Measurements from ENCODE around the gene MAP3K20. TPM values are rescaled to one million over a fixed set of nuclear protein-coding genes. Genes with fewer than 3 reads are reported as not detected.

The MAP3K20 gene
- total RNA-seq, 1 experiment from 2014 or later, result 44.5 TPM

GRCh38 chr2:173218326-173219056, 142.8 kb downstream of the MAP3K20 start:
- Histone ChIP-seq H3K27me3 (replicated peaks; ENCODE audit: control insufficient read depth, insufficient read depth, low read length) (no peaks in the 10 kb centered on the region), H3K4me3 (ENCODE audit: low read depth, low read length) (no peak overlapping the region), H3K4me1 (no peaks in the 10 kb centered on the region), H3K9me3 (no peaks in the 10 kb centered on the region), H3K36me3 (ENCODE audit: control insufficient read depth, insufficient read depth, low read length) (no peaks in the 10 kb centered on the region)
- TF ChIP-seq, protein P1, sequence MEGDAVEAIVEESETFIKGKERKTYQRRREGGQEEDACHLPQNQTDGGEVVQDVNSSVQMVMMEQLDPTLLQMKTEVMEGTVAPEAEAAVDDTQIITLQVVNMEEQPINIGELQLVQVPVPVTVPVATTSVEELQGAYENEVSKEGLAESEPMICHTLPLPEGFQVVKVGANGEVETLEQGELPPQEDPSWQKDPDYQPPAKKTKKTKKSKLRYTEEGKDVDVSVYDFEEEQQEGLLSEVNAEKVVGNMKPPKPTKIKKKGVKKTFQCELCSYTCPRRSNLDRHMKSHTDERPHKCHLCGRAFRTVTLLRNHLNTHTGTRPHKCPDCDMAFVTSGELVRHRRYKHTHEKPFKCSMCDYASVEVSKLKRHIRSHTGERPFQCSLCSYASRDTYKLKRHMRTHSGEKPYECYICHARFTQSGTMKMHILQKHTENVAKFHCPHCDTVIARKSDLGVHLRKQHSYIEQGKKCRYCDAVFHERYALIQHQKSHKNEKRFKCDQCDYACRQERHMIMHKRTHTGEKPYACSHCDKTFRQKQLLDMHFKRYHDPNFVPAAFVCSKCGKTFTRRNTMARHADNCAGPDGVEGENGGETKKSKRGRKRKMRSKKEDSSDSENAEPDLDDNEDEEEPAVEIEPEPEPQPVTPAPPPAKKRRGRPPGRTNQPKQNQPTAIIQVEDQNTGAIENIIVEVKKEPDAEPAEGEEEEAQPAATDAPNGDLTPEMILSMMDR (IDR thresholded peaks at IDR 0.05; ENCODE audit: insufficient read depth in 1 of 2, low read depth in 1 of 2, low read length in 1 of 2, severe bottlenecking in 1 of 2, unreplicated experiment in 1 of 2), result no peak
- DNase-seq, result no peak
- Mint-ChIP-seq H3K27me3 (ENCODE audit: insufficient read depth, unreplicated experiment) (no peaks in the 10 kb centered on the region), H3K4me1 (ENCODE audit: low read depth, unreplicated experiment) (no peaks in the 10 kb centered on the region), H3K9me3 (ENCODE audit: unreplicated experiment) (no peaks in the 10 kb centered on the region), H3K4me3 (ENCODE audit: unreplicated experiment) (no peak overlapping the region), H3K27ac (ENCODE audit: unreplicated experiment) (no peak overlapping the region), H3K36me3 (ENCODE audit: insufficient read depth, unreplicated experiment) (no peaks in the 10 kb centered on the region)
- intact Hi-C loops (cut with micrococcal nuclease; ENCODE audit: unreplicated experiment), result no loop called here
- ChIA-PET CTCF (no interaction called here), POLR2A (no interaction called here)
- no TSS peak for BruUV-seq (replicated peaks)

- Mint-ChIP-seq H3K27me3 (ENCODE audit: insufficient read depth, unreplicated experiment) (no peaks in the 10 kb centered on the region), H3K4me3 (ENCODE audit: unreplicated experiment) (no peak overlapping the region), H3K36me3 (ENCODE audit: insufficient read depth, unreplicated experiment) (no peaks in the 10 kb centered on the region), H3K9me3 (ENCODE audit: unreplicated experiment) (no peaks in the 10 kb centered on the region), H3K4me1 (ENCODE audit: low read depth, unreplicated experiment) (no peaks in the 10 kb centered on the region), H3K27ac (ENCODE audit: unreplicated experiment) (no peak overlapping the region)
- Histone ChIP-seq H3K4me3 (ENCODE audit: low read depth, low read length) (no peak overlapping the region), H3K27me3 (replicated peaks; ENCODE audit: control insufficient read depth, insufficient read depth, low read length) (no peaks in the 10 kb centered on the region), H3K36me3 (ENCODE audit: control insufficient read depth, insufficient read depth, low read length) (no peaks in the 10 kb centered on the region), H3K4me1 (no peaks in the 10 kb centered on the region), H3K9me3 (no peaks in the 10 kb centered on the region)
- intact Hi-C loops (cut with micrococcal nuclease; ENCODE audit: unreplicated experiment), result no loop called here
- no TSS peak for BruUV-seq (replicated peaks)
- POLR2A ChIA-PET, result no interaction called here
- CTCF ChIA-PET, result no interaction called here
- DNase-seq, result no peak
- TF ChIP-seq, protein P1 (IDR thresholded peaks at IDR 0.05; ENCODE audit: insufficient read depth in 1 of 2, low read depth in 1 of 2, low read length in 1 of 2, severe bottlenecking in 1 of 2, unreplicated experiment in 1 of 2), result no peak
Observed at GRCh38 chr2:173221132-173221695, 145.6 kb downstream of the MAP3K20 start.

- CTCF ChIA-PET, result no interaction called here
- no peak for DNase-seq
- H3K4me3 ChIP-seq (ENCODE audit: low read depth, low read length), result no peak overlapping the region
- no peaks in the 10 kb centered on the region for H3K27me3 ChIP-seq (replicated peaks; ENCODE audit: control insufficient read depth, insufficient read depth, low read length)
- BruUV-seq (replicated peaks), result no TSS peak
- POLR2A ChIA-PET, result no interaction called here
- no peaks in the 10 kb centered on the region for H3K9me3 ChIP-seq
- intact Hi-C loops (cut with micrococcal nuclease; ENCODE audit: unreplicated experiment), result no loop called here
- Mint-ChIP-seq H3K4me3 (ENCODE audit: unreplicated experiment) (no peak overlapping the region), H3K4me1 (ENCODE audit: low read depth, unreplicated experiment) (no peaks in the 10 kb centered on the region), H3K27ac (ENCODE audit: unreplicated experiment) (no peak overlapping the region), H3K9me3 (ENCODE audit: unreplicated experiment) (no peaks in the 10 kb centered on the region), H3K36me3 (ENCODE audit: insufficient read depth, unreplicated experiment) (no peaks in the 10 kb centered on the region), H3K27me3 (ENCODE audit: insufficient read depth, unreplicated experiment) (no peaks in the 10 kb centered on the region)
- TF ChIP-seq, protein P1 (IDR thresholded peaks at IDR 0.05; ENCODE audit: insufficient read depth in 1 of 2, low read depth in 1 of 2, low read length in 1 of 2, severe bottlenecking in 1 of 2, unreplicated experiment in 1 of 2), result no peak
- H3K36me3 ChIP-seq (ENCODE audit: control insufficient read depth, insufficient read depth, low read length), result no peaks in the 10 kb centered on the region
- H3K4me1 ChIP-seq, result no peaks in the 10 kb centered on the region
Observed at GRCh38 chr2:173221937-173222594, 146.4 kb downstream of the MAP3K20 start.
